ENCODE data around the gene UBE2H.

Gene UBE2H

DNA sequence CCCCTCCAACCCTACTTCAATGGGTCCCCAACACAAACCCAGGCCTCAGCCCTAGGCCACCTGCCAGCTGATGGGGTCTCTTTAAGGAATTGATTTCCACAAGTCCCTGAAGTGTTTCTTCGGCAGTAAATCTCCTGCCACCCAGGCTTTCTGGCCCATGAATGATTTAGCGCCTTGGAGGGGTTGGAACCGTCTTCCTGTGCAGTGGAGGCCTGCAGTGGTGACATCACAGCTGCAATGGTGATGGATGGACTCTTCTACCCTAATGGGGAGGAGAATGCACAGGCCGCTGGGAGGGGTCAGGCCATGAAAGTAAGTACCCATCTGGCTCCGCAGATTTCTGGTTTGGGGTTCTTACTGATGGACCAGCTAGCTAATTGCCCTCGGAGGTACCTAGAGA, 163.8 kb downstream of the UBE2H start:
- no peaks in the 10 kb centered on the region for H3K36me3 ChIP-seq (ENCODE audit: insufficient read depth, low read depth, low read length)
- peaks cover 93% of the 10 kb centered on the region for H3K27me3 ChIP-seq (ENCODE audit: insufficient read depth, low read length)
- peaks cover 15% of the 10 kb centered on the region for H3K4me1 ChIP-seq (ENCODE audit: insufficient read depth, low read length)
- peaks cover 3% of the 10 kb centered on the region; the same call in 1 of the 2 replicates for H3K9me3 ChIP-seq (ENCODE audit: insufficient read depth, low read depth, low read length)
- no peak overlapping the region for H3K27ac ChIP-seq (ENCODE audit: low read length)
- H3K4me3 ChIP-seq (ENCODE audit: low read length) = no peak overlapping the region
- no peak overlapping the region for H3K9ac ChIP-seq (ENCODE audit: low read depth, low read length)

DNA sequence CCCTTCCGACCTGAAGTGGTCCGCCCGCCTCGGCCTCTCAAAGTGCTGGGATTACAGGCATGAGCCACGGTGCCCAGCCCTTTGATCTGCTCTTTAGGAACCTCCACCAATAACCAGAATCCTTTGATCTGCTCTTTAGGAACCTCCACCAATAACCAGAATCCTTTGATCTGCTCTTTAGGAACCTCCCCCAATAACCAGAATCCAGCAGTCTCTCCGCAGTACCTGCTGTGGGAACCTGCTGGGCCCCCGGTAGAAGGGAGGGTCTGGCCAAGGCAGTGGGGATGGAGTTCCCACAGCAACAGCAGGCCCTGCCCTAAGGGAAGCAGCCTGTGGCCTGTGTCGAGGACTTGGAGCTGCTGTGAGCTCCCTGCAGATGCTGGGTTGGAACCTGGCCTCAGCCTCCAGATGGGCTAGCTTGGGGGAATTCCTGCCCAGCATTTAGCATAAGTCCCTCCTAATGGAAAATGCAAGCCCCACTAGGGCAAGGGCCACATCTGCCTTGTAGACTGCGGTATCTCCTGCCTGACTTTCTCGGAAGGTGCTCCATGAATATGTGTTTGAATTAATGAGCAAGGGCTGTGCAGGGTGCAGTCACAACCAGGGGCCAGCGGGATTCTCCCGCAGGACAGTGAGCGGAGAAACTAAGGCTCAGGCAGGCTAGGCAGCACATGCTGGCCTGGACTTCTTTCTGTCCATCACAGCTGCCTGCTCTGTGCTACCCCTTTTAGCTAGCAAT, 165.8 kb downstream of the UBE2H start:
- Histone ChIP-seq H3K27ac (ENCODE audit: low read length) (no peak overlapping the region), H3K4me3 (ENCODE audit: low read length) (no peak overlapping the region), H3K9ac (ENCODE audit: low read depth, low read length) (no peak overlapping the region), H3K36me3 (ENCODE audit: insufficient read depth, low read depth, low read length) (no peaks in the 10 kb centered on the region), H3K27me3 (ENCODE audit: insufficient read depth, low read length) (peaks cover 100% of the 10 kb centered on the region), H3K9me3 (ENCODE audit: insufficient read depth, low read depth, low read length) (peaks cover 3% of the 10 kb centered on the region; the same call in 1 of the 2 replicates), H3K4me1 (ENCODE audit: insufficient read depth, low read length) (peaks cover 19% of the 10 kb centered on the region)

GRCh38 chr7:129785685-129786514, 166.9 kb downstream of the UBE2H start:
- no peak overlapping the region for H3K9ac ChIP-seq (ENCODE audit: low read depth, low read length)
- peaks cover 3% of the 10 kb centered on the region; the same call in 1 of the 2 replicates for H3K9me3 ChIP-seq (ENCODE audit: insufficient read depth, low read depth, low read length)
- H3K27ac ChIP-seq (ENCODE audit: low read length) = no peak overlapping the region
- no peak overlapping the region; the same call in 1 of the 2 replicates for H3K4me3 ChIP-seq (ENCODE audit: low read length)
- H3K27me3 ChIP-seq (ENCODE audit: insufficient read depth, low read length) = peaks cover 100% of the 10 kb centered on the region
- H3K4me1 ChIP-seq (ENCODE audit: insufficient read depth, low read length) = peaks cover 19% of the 10 kb centered on the region
- H3K36me3 ChIP-seq (ENCODE audit: insufficient read depth, low read depth, low read length) = no peaks in the 10 kb centered on the region

- no peaks in the 10 kb centered on the region for H3K36me3 ChIP-seq (ENCODE audit: insufficient read depth, low read depth, low read length)
- H3K9ac ChIP-seq (ENCODE audit: low read depth, low read length) = no peak overlapping the region
- no peak overlapping the region for H3K27ac ChIP-seq (ENCODE audit: low read length)
- H3K9me3 ChIP-seq (ENCODE audit: insufficient read depth, low read depth, low read length) = peaks cover 3% of the 10 kb centered on the region; the same call in 1 of the 2 replicates
- H3K4me3 ChIP-seq (ENCODE audit: low read length) = no peak overlapping the region; the same call in 1 of the 2 replicates
- H3K27me3 ChIP-seq (ENCODE audit: insufficient read depth, low read length) = peaks cover 100% of the 10 kb centered on the region
- H3K4me1 ChIP-seq (ENCODE audit: insufficient read depth, low read length) = peaks cover 19% of the 10 kb centered on the region
Measured at GRCh38 chr7:129784783-129785684, 167.7 kb downstream of the UBE2H start.

DNA sequence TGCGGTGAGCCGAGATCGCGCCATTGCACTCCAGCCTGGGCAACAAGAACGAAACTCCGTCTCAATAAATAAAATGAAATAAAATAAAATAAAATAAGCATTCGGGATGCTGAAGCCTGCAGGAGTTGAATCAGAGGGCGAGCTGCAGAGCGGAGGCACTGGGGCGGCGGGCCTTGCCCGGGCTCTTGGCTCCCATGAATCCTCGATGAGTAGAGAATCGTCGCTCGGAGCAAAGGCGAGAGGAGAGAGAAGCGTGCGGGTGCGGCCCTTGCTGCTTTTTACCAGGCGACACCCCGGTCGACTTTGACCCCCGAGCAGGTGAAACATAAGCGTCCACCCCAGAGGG, 168.3 kb downstream of the UBE2H start:
- Histone ChIP-seq H3K4me3 (ENCODE audit: low read length) (no peak overlapping the region), H3K36me3 (ENCODE audit: insufficient read depth, low read depth, low read length) (no peaks in the 10 kb centered on the region), H3K9me3 (ENCODE audit: insufficient read depth, low read depth, low read length) (peaks cover 3% of the 10 kb centered on the region; the same call in 1 of the 2 replicates), H3K4me1 (ENCODE audit: insufficient read depth, low read length) (peaks cover 19% of the 10 kb centered on the region), H3K27me3 (ENCODE audit: insufficient read depth, low read length) (peaks cover 100% of the 10 kb centered on the region), H3K9ac (ENCODE audit: low read depth, low read length) (no peak overlapping the region), H3K27ac (ENCODE audit: low read length) (no peak overlapping the region)

GRCh38 chr7:129783584-129783919, 169.2 kb downstream of the UBE2H start:
- no peak overlapping the region for H3K9ac ChIP-seq (ENCODE audit: low read depth, low read length)
- no peaks in the 10 kb centered on the region for H3K36me3 ChIP-seq (ENCODE audit: insufficient read depth, low read depth, low read length)
- no peak overlapping the region for H3K4me3 ChIP-seq (ENCODE audit: low read length)
- peaks cover 19% of the 10 kb centered on the region for H3K4me1 ChIP-seq (ENCODE audit: insufficient read depth, low read length)
- peaks cover 100% of the 10 kb centered on the region for H3K27me3 ChIP-seq (ENCODE audit: insufficient read depth, low read length)
- no peak overlapping the region for H3K27ac ChIP-seq (ENCODE audit: low read length)
- peaks cover 3% of the 10 kb centered on the region; the same call in 1 of the 2 replicates for H3K9me3 ChIP-seq (ENCODE audit: insufficient read depth, low read depth, low read length)

GRCh38 chr7:129782818-129783583, 169.8 kb downstream of the UBE2H start:
- Histone ChIP-seq H3K9ac (ENCODE audit: low read depth, low read length) (no peak overlapping the region), H3K9me3 (ENCODE audit: insufficient read depth, low read depth, low read length) (peaks cover 3% of the 10 kb centered on the region; the same call in 1 of the 2 replicates), H3K36me3 (ENCODE audit: insufficient read depth, low read depth, low read length) (no peaks in the 10 kb centered on the region), H3K4me3 (ENCODE audit: low read length) (peak overlapping the region; percentile 73; the same call in 1 of the 2 replicates), H3K4me1 (ENCODE audit: insufficient read depth, low read length) (peaks cover 20% of the 10 kb centered on the region), H3K27ac (ENCODE audit: low read length) (no peak overlapping the region), H3K27me3 (ENCODE audit: insufficient read depth, low read length) (peaks cover 100% of the 10 kb centered on the region)

- Histone ChIP-seq H3K9ac (ENCODE audit: low read depth, low read length) (no peak overlapping the region), H3K36me3 (ENCODE audit: insufficient read depth, low read depth, low read length) (no peaks in the 10 kb centered on the region), H3K27ac (ENCODE audit: low read length) (no peak overlapping the region), H3K4me3 (ENCODE audit: low read length) (peak overlapping the region; percentile 73), H3K4me1 (ENCODE audit: insufficient read depth, low read length) (peaks cover 24% of the 10 kb centered on the region), H3K9me3 (ENCODE audit: insufficient read depth, low read depth, low read length) (peaks cover 3% of the 10 kb centered on the region; the same call in 1 of the 2 replicates), H3K27me3 (ENCODE audit: insufficient read depth, low read length) (peaks cover 100% of the 10 kb centered on the region)
Measured at GRCh38 chr7:129781928-129782817, 170.6 kb downstream of the UBE2H start.

GRCh38 chr7:129780974-129781927, 171.5 kb downstream of the UBE2H start:
- Histone ChIP-seq H3K27ac (ENCODE audit: low read length) (no peak overlapping the region), H3K27me3 (ENCODE audit: insufficient read depth, low read length) (peaks cover 100% of the 10 kb centered on the region), H3K4me1 (ENCODE audit: insufficient read depth, low read length) (peaks cover 27% of the 10 kb centered on the region), H3K4me3 (ENCODE audit: low read length) (peak overlapping the region; percentile 73), H3K9me3 (ENCODE audit: insufficient read depth, low read depth, low read length) (peaks cover 3% of the 10 kb centered on the region; the same call in 1 of the 2 replicates), H3K9ac (ENCODE audit: low read depth, low read length) (no peak overlapping the region), H3K36me3 (ENCODE audit: insufficient read depth, low read depth, low read length) (no peaks in the 10 kb centered on the region)
